Endothelial cell of umbilical vein (primary cell): ENCODE measurements around the gene LRRC3C. TPM values are rescaled to one million over a fixed set of nuclear protein-coding genes. Genes with fewer than 3 reads are reported as not detected.

Experiments
- BruUV-seq: library from RNA; stranded (reverse); fragments of 400-500 nt; replicated peaks from 2 replicates; lab custom pipeline; 2021; lab: Mats Ljungman, UMichigan
- CTCF ChIA-PET: fragments of 300-600, 350-600 bp; sonication (Branson Sonifier 250); formaldehyde crosslinking; loops from one replicate; lab custom pipeline; 2021; ENCODE audit warnings: antibody characterized with exemption, inconsistent platforms; lab: Charles Lee
- POLR2A ChIA-PET: fragments of 300-600, 350-600 bp; sonication (Branson Sonifier 250); formaldehyde crosslinking; loops from one replicate; lab custom pipeline; 2021; ENCODE audit warnings: antibody characterized with exemption, inconsistent platforms; lab: Charles Lee
- DNase-seq: peaks from one replicate; pipeline ENCODE4 v3.0.0-alpha.2; 2011; ENCODE audit warnings: low read depth, low spot score
- FAIRE-seq: peaks from 2 replicates; lab custom pipeline; 2011; peaks lifted over from hg19 to GRCh38; lab: Jason Lieb, UNC
- H2AFZ ChIP-seq: 2 replicates; pipeline ENCODE4 v1.6.0; 2012; ENCODE audit warnings: low read depth, low read length, control low read depth, inconsistent platforms
- H3K27ac ChIP-seq: 2 replicates; pipeline ENCODE4 v1.5.1; 2011; ENCODE audit warnings: low read depth, mild to moderate bottlenecking, control low read depth, low read length, moderate library complexity; ENCODE audit not compliant: insufficient read depth
- H3K27me3 ChIP-seq, 2 experiments: 2 replicates each; pipeline versions ENCODE4 v1.6.0 to v1.6.1; 2011; ENCODE audit warnings: low read length in 2 of 2, mixed read lengths in 1 of 2; ENCODE audit not compliant: control insufficient read depth in 2 of 2, insufficient read depth in 2 of 2
- H3K36me3 ChIP-seq, 2 experiments: 2 replicates in 1 of 2; 3 replicates in 1 of 2; pipeline ENCODE4 v1.5.1; 2011; ENCODE audit warnings: low read length in 2 of 2, mild to moderate bottlenecking in 1 of 2, moderate library complexity in 1 of 2; ENCODE audit not compliant: control insufficient read depth in 2 of 2, insufficient read depth in 2 of 2; ENCODE audit errors: extremely low read depth in 1 of 2
- H3K4me1 ChIP-seq: 3 replicates; pipeline ENCODE4 v1.5.1; 2011; ENCODE audit warnings: mild to moderate bottlenecking, low read length; ENCODE audit not compliant: control insufficient read depth, insufficient read depth; ENCODE audit errors: extremely low read depth
- H3K4me2 ChIP-seq: 2 replicates; pipeline ENCODE4 v1.6.1; 2011; ENCODE audit warnings: low read length, control low read depth, mixed read lengths; ENCODE audit not compliant: insufficient read depth
- H3K4me3 ChIP-seq, 3 experiments: fragments of 200-600 bp in 1 of 3; sonication (generic), shearing (Covaris generic) in 1 of 3; replicated peaks in 1 of 3; 2 replicates each; pipeline ENCODE4 v1.5.1; 2011 to 2016; ENCODE audit warnings: control low read depth in 3 of 3, low read length in 3 of 3, mild to moderate bottlenecking in 2 of 3, inconsistent platforms in 1 of 3, low read depth in 1 of 3, moderate library complexity in 1 of 3; ENCODE audit not compliant: insufficient read depth in 1 of 3
- H3K79me2 ChIP-seq: 2 replicates; pipeline ENCODE4 v1.6.0; 2012; ENCODE audit warnings: low read length, inconsistent platforms; ENCODE audit not compliant: control insufficient read depth, insufficient read depth
- H3K9ac ChIP-seq: replicated peaks from 2 replicates; pipeline ENCODE3; 2011; ENCODE audit warnings: low read length, control low read depth; ENCODE audit not compliant: insufficient read depth; ENCODE audit errors: extremely low read depth
- H3K9me1 ChIP-seq: replicated peaks from 3 replicates; pipeline ENCODE4 v1.6.0; 2011; ENCODE audit warnings: mild to moderate bottlenecking, low read length; ENCODE audit not compliant: control insufficient read depth, insufficient read depth; ENCODE audit errors: extremely low read depth
- H3K9me3 ChIP-seq: replicated peaks from 2 replicates; pipeline ENCODE4 v1.5.1; 2012; ENCODE audit warnings: low read length, inconsistent platforms; ENCODE audit not compliant: control insufficient read depth, insufficient read depth
- H4K20me1 ChIP-seq: replicated peaks from 2 replicates; pipeline ENCODE3; 2011; ENCODE audit warnings: mild to moderate bottlenecking, low read length; ENCODE audit not compliant: control insufficient read depth, insufficient read depth; ENCODE audit errors: extremely low read depth
- GATA2 ChIP-seq: IDR thresholded peaks from 2 replicates; pipeline ENCODE4 v1.7.0; 2011; ENCODE audit warnings: low read depth, mild to moderate bottlenecking, moderate library complexity, mixed read lengths, low read length; ENCODE audit not compliant: insufficient read length, insufficient read depth
- JUN ChIP-seq: IDR thresholded peaks from 2 replicates; pipeline ENCODE4 v1.6.1; 2011; ENCODE audit warnings: borderline replicate concordance, low read depth; ENCODE audit not compliant: insufficient read length, insufficient read depth
- MYC ChIP-seq: IDR thresholded peaks from one replicate; pipeline ENCODE4 v1.6.1; 2011; ENCODE audit warnings: mild to moderate bottlenecking, low read depth, low read length
- POLR2A ChIP-seq: IDR thresholded peaks from 2 replicates; pipeline ENCODE4 v1.6.1; 2012; ENCODE audit warnings: low read depth, mild to moderate bottlenecking, control low read depth, low read length
- POLR2AphosphoS5 ChIP-seq: IDR thresholded peaks from 2 replicates; pipeline ENCODE4 v1.6.1; 2012; ENCODE audit warnings: low read depth, mild to moderate bottlenecking, control low read depth, low read length, moderate library complexity; ENCODE audit not compliant: insufficient read depth
- dilution Hi-C: fragments of 300-500 bp; cut with MboI; formaldehyde crosslinking; loops from one replicate; pipeline ENCODE4 v1.15.0; 2019; ENCODE audit warnings: low sequenced_read_pairs; ENCODE audit not compliant: extremely low pct_ligation_motif_present
- intact Hi-C: fragments of 100-400 bp; cut with micrococcal nuclease; formaldehyde crosslinking; loops from one replicate; pipeline ENCODE4 v1.10.0; 2022
- polyA plus RNA-seq, 4 experiments: library from polyadenylated mRNA; depleted of rRNA in 3 of 4; stranded (reverse) in 3 of 4; unstranded in 1 of 4; fragments of >200 nt; gene quantifications; 2 replicates each; pipeline versions ENCODE4 v1.2.1 to v1.2.3, GENCODE V29; 2011 to 2012; ENCODE audit warnings: missing spikeins in 1 of 4
- total RNA-seq: library from RNA; stranded (reverse); gene quantifications from 2 replicates; pipeline ENCODE4 v1.2.3, GENCODE V29; 2021
- TF ChIP-seq, protein P1 (sequence below): IDR thresholded peaks from 2 replicates; pipeline ENCODE4 v1.6.1; 2011; ENCODE audit not compliant: insufficient read depth, insufficient read length
- TF ChIP-seq, protein P2 (sequence below), 2 donors: IDR thresholded peaks; 1 replicate in 1 of 2; 2 replicates in 1 of 2; pipeline ENCODE4 v1.5.1; 2011; ENCODE audit warnings: low read length in 2 of 2, mild to moderate bottlenecking in 2 of 2, moderate library complexity in 2 of 2, control low read depth in 1 of 2, inconsistent platforms in 1 of 2, low read depth in 1 of 2; ENCODE audit not compliant: insufficient read depth in 1 of 2; ENCODE audit errors: extremely low read depth in 1 of 2

The LRRC3C gene
- total and polyA plus RNA-seq, 2 donors (not counting 3 experiments of a cell fraction or from before 2014, with no cell fraction given) = not detected

DNA sequence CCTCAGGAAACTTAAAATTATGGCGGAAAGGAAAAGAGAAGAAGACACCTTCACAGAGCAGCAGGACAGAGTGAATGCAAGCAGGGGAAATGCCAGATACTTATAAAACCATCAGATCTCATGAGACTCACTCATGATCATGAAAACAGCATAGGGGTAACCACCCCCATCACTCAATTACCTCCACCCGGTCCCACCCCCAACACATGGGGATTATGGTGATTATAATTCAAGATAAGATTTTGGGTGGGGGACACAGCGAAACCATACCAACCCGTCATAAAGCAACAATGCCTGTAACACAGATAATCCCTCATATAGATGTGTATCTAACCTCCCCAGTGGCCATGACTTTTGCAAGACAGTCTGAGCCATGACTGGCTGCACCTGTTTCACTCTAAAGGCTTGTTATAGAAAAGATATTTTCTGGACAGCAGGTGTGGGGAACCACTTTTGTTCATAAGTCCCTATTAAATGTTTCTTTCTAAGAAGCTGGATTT, 28.2 kb downstream of the LRRC3C start:
- dilution Hi-C loops (no loop called here), intact Hi-C loops (loop anchor here (10.0 kb wide), 1 partner anchor 331 kb away; the partner anchor contains the start of gene PPP1R1B)
- Histone ChIP-seq H3K4me1 (peaks cover 3% of the 10 kb centered on the region), H3K4me2 (no peak overlapping the region), H3K9me1 (no peaks in the 10 kb centered on the region), H3K9me3 (no peaks in the 10 kb centered on the region), H2AFZ (no peak overlapping the region), H3K79me2 (no peaks in the 10 kb centered on the region), H3K36me3 (no peaks in the 10 kb centered on the region), H3K27me3 (peaks cover under 1 to 4% of the 10 kb centered on the region in 2 experiments), H3K27ac (no peak overlapping the region), H3K4me3 (no peak overlapping the region), H4K20me1 (no peaks in the 10 kb centered on the region), H3K9ac (no peak overlapping the region)
- CTCF ChIA-PET = interaction anchor here (7.0 kb wide), 1 partner anchor 24 kb away, joined by 108 read pairs; the partner anchor contains the start of gene PSMD3
- FAIRE-seq = no peak
- POLR2A ChIA-PET = interaction anchor here (1.2 kb wide), 1 partner anchor 25 kb away, joined by 3 read pairs; the partner anchor contains the start of gene PSMD3
- BruUV-seq = no TSS peak
- no peak for DNase-seq
- TF ChIP-seq, protein P1, sequence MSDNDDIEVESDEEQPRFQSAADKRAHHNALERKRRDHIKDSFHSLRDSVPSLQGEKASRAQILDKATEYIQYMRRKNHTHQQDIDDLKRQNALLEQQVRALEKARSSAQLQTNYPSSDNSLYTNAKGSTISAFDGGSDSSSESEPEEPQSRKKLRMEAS = no peak
- TF ChIP-seq, protein P2, sequence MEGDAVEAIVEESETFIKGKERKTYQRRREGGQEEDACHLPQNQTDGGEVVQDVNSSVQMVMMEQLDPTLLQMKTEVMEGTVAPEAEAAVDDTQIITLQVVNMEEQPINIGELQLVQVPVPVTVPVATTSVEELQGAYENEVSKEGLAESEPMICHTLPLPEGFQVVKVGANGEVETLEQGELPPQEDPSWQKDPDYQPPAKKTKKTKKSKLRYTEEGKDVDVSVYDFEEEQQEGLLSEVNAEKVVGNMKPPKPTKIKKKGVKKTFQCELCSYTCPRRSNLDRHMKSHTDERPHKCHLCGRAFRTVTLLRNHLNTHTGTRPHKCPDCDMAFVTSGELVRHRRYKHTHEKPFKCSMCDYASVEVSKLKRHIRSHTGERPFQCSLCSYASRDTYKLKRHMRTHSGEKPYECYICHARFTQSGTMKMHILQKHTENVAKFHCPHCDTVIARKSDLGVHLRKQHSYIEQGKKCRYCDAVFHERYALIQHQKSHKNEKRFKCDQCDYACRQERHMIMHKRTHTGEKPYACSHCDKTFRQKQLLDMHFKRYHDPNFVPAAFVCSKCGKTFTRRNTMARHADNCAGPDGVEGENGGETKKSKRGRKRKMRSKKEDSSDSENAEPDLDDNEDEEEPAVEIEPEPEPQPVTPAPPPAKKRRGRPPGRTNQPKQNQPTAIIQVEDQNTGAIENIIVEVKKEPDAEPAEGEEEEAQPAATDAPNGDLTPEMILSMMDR (IDR thresholded peaks at IDR 0.05; ENCODE audit: extremely low read depth in 1 of 2, insufficient read depth in 1 of 2, low read depth in 1 of 2, low read length in 2 of 2) = no peak
- no peak for TF ChIP-seq POLR2AphosphoS5
- no peak for TF ChIP-seq JUN
- no peak for TF ChIP-seq GATA2
- no peak for TF ChIP-seq MYC
- TF ChIP-seq POLR2A = no peak
